Cardiac fibroblast (primary cell): ENCODE measurements around the gene PHLDB1.
A peak's percentile ranks its signal among the peaks of the same experiment; 100 is the strongest.

Experiments
- DNase-seq, 2 donors: peaks; one replicate each; pipeline versions ENCODE4 v3.0.0 to v3.0.0-alpha.2; 2010; ENCODE audit warnings: low read depth in 2 of 2
- H3K4me3 ChIP-seq, 2 donors: replicated peaks in 1 of 2; 1 replicate in 1 of 2; 2 replicates in 1 of 2; pipeline ENCODE4 v1.5.1; 2011; ENCODE audit warnings: low read depth in 2 of 2, low read length in 2 of 2, mild to moderate bottlenecking in 2 of 2, moderate library complexity in 1 of 2
- CTCF ChIP-seq: IDR thresholded peaks from one replicate; pipeline ENCODE4 v1.5.1; 2011; ENCODE audit warnings: low read depth, mild to moderate bottlenecking, low read length, inconsistent platforms

Gene PHLDB1

GRCh38 chr11:118605116-118605867 is 2.1 kb upstream of the PHLDB1 start:
- TF ChIP-seq CTCF: no peak
- DNase-seq: peak; percentile 97

GRCh38 chr11:118606157-118606843 is 1.1 kb upstream of the PHLDB1 start:
- no peak for DNase-seq
- TF ChIP-seq CTCF: no peak
- H3K4me3 ChIP-seq: no peak overlapping the region

More at GRCh38 chr11:118605116-118605867, 2.1 kb upstream of the PHLDB1 start:
- H3K4me3 ChIP-seq: no peak overlapping the region

GRCh38 chr11:118606844-118607228 is 579 bp upstream of the PHLDB1 start:
- no peak for DNase-seq
- TF ChIP-seq CTCF: no peak
- H3K4me3 ChIP-seq: no peak overlapping the region

GRCh38 chr11:118608360-118609227 is 1.2 kb downstream of the PHLDB1 start:
- TF ChIP-seq CTCF: no peak
- peak overlapping the region; percentile 67 to 96 for H3K4me3 ChIP-seq
- peak; percentile 90 to 92 for DNase-seq

- TF ChIP-seq CTCF: no peak
- H3K4me3 ChIP-seq: peak overlapping the region; percentile 67 to 96
- DNase-seq: peak; percentile 49 to 56
These were observed 2.2 kb downstream of the PHLDB1 start for GRCh38 chr11:118609380-118610224.
